ENCODE results near the gene CCDC201.

DNA sequence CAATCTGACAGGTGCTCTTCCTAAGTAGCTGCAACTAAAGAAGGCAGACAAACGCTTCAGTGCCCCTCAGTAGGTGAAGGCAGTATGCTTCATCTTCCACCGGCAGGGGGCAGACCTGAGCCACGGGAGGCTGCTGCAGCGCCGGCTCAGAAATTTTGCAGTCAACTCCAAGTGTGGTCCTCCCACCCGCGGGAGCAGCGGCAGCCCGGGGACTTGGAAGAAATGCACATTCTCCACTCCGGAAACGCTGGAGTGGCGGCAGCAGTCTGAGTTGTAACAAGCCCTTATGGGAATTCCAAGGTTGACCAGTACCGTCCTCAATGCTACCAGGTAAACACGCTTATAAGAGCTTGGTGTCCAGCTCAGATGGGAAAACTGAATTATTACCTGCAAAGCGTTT, 44.8 kb upstream of the CCDC201 start:
- no peak for TF ChIP-seq POLR2A (IDR thresholded peaks at IDR 0.05)
- TF ChIP-seq, protein P1, sequence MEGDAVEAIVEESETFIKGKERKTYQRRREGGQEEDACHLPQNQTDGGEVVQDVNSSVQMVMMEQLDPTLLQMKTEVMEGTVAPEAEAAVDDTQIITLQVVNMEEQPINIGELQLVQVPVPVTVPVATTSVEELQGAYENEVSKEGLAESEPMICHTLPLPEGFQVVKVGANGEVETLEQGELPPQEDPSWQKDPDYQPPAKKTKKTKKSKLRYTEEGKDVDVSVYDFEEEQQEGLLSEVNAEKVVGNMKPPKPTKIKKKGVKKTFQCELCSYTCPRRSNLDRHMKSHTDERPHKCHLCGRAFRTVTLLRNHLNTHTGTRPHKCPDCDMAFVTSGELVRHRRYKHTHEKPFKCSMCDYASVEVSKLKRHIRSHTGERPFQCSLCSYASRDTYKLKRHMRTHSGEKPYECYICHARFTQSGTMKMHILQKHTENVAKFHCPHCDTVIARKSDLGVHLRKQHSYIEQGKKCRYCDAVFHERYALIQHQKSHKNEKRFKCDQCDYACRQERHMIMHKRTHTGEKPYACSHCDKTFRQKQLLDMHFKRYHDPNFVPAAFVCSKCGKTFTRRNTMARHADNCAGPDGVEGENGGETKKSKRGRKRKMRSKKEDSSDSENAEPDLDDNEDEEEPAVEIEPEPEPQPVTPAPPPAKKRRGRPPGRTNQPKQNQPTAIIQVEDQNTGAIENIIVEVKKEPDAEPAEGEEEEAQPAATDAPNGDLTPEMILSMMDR (IDR thresholded peaks at IDR 0.05), result peak; percentile 88 to 98 (median 92)
- TF ChIP-seq POLR2AphosphoS5 (IDR thresholded peaks at IDR 0.05), result no peak
- TF ChIP-seq EP300 (IDR thresholded peaks at IDR 0.05), result no peak
